CD4-positive, alpha-beta T cell treated with Interleukin-6 at 100 ng/mL for 8 hours (primary cell): Measurements from ENCODE around the gene TNIP1.
A peak's percentile ranks its signal among the peaks of the same experiment; 100 is the strongest.

Source experiments
- DNase-seq: peaks from one replicate; pipeline ENCODE4 v3.0.0-alpha.2; 2020; ENCODE audit warnings: mixed read lengths, low spot score

TNIP1 gene

DNA sequence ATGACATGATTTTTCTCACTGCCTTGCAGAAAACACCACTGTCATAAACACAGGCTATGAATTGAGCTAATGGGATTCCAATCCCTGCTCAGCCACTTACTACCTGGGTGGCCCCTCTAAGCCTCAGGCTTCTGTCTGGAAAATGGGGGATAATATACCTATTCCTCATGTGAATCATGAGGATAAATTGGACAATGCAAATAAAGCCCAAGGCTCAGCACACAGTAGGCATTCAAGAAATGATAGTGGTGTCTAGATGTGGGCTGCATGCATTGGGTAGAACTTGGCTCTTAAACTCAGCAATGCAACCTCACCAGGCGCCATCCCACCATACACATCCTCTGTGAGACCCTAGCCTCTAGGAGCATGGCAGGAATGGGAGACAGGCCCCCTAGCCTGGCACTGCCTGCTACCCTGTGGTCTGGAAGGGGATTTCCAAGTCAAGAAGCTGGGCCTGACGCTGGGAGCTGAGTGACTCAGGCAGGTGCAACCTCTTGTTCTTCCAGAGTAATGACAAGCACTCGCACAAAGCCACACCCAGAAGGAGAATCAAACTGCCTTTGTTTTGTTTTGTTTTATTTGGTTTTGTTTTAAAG, 2.3 kb upstream of the TNIP1 start:
- DNase-seq = peak; percentile 67

DNA sequence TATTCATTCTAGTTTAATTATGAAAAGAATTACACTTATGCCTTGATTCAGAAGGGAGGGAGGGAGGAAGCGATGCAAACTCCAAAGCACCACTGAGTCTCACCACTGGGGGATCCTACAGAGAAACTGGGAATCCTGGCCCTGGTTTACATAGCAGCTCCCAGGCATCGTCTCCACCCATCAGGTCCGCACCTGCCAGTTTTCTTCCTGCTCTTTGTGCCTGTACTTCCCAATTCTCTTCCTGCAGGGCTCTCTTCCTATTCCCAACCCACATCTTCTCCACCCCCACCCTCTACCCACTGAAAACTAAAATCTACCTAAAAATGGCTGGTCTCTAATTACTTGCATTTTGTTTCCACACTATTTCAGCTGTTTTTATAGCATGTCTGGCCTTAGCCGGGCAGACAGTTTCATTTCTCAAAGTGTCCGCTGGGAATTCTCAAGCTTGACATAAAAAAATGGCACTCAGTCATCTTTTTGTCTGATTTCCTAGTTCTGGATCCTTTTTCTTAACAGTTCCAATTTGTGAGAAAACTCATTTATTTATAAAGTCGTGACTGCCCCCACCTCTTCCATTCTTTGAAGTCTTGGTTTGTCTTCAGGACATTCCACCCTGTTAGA, 1.6 kb upstream of the TNIP1 start:
- DNase-seq = no peak

GRCh38 chr5:151081431-151082281, 822 bp upstream of the TNIP1 start:
- DNase-seq = no peak

DNA sequence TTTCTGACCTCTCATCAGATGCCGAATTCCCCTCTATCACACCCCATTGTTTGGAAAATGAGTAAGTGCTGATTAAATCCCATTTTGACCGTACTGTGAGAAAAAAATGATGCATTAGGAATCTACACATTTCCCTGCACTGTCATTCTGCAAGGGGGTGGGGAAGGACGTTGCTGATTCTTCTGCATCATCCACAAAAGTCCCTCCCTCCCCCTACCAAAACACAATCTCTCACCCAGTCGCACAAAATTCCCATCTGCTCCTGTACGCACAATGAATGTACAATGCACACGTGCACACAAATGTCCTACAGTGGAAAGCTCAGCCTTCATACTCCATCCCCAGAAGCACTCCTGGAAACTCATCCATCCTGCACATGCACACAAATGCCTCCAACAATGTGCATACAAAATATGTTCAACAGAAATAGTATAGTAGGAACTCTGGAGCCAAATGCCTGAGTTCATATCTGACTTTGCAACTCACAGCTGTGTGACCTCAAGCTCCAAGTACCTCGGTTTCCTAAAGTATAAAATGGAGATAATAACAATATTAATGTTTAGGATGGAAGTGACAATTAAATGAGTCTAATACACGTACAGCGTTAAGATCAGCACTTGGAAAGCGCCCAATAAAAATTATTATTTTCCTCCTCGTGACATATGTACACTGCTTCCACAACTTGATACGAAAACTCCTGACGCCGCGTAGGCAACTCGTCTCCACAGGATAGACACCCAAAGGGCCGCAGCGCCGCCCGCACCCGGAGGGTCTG, 809 bp downstream of the TNIP1 start:
- no peak for DNase-seq

DNA sequence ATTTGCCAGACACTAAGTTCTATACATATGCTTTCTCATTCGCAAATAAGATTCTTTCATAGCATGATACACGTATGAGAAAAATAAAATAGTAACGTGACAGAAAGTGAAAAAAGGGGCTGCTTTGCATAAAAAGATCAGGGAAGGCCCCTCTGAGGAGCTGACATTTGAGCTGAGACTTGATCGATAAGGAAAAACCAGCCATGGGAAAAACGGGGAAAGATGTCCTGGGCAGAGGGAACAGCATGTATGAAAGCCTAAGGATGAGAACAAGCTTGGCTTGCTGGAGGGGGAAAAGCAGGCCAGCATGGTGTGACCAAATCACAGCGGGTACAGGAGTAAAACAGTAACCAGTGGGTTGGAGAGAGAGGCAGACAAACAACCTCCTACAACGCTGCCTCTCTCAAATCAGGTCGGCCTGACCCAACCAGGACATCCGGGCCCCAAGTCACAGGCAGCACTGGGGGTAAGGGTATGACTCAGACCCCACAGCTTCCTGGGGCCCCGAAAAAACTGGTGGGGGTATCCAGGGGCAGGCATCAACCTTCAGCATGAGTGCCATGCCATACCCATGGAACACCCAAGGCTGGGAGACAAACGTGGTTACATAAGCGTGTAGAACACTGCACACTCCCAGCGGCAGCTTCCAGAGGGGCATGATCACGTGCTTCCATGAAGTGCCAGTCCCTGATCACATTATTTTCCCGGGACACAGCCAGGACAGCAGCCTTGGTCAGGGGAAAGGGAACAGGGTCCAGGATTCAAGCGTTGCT, 2.2 kb downstream of the TNIP1 start:
- DNase-seq = peak; percentile 70

- no peak for DNase-seq
These were observed 2.9 kb downstream of the TNIP1 start for GRCh38 chr5:151077967-151078366.

DNA sequence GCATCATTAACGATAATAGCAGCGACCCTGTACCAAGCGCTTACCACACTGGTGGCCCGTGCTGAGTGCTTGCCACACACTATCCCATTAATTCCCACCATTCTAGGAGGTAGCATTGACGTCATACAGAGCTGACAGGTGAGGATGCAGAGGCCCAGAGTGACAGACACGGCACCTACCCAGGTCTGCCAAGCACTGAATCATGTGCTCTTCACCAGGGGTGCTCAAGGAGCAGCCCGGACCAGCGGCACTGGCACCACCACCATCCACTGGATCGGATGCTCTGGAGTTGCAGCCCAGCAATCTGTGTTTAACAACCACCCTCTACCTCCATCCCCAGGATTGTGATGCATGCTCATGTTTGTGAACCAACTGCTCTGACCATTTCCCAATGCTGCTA, 3.4 kb downstream of the TNIP1 start:
- no peak for DNase-seq

DNA sequence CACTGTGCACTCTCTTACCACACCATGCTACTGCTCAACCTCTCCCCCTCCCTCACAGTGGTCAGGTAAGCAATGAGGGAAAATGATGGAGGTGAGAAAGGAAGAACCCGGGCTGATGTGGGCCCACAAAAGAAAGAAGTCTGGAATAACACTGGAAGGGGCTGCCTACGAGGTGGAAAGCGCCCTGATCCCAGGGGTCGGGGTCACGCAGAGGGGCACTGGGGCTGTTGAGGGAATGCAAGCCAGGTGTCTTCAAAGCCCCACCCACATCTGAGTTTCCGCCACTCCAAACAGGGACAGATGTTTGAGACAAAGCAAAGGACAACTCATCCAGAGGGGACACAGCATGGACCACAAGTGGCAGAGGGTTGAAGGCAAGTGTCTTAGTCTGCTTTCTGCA, 4.2 kb downstream of the TNIP1 start:
- no peak for DNase-seq

GRCh38 chr5:151075698-151076331, 5.0 kb downstream of the TNIP1 start:
- DNase-seq = no peak

GRCh38 chr5:151074557-151074956, 6.3 kb downstream of the TNIP1 start:
- DNase-seq = no peak

DNA sequence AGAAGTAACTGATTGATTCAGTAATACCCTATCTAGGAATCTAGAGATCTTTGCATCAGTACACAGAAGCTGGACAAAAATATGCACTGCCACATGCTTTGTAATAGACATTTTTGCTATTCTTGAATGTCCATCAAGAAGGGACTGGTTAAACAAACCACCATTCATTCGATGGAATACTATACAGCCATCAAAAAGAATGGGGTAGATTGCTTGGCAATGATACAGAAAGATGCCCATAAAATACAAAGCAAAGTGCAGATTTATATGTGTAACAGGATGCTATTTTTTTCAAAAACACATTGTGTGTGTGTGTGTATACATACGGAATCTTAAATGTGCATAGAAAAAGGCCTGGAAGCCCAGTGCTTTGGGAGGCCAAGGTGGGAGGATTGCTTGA, 7.6 kb downstream of the TNIP1 start:
- no peak for DNase-seq

GRCh38 chr5:151072630-151073025, 8.2 kb downstream of the TNIP1 start:
- no peak for DNase-seq

GRCh38 chr5:151071848-151072629, 8.8 kb downstream of the TNIP1 start:
- no peak for DNase-seq

GRCh38 chr5:151071021-151071420, 9.8 kb downstream of the TNIP1 start:
- DNase-seq = no peak

DNA sequence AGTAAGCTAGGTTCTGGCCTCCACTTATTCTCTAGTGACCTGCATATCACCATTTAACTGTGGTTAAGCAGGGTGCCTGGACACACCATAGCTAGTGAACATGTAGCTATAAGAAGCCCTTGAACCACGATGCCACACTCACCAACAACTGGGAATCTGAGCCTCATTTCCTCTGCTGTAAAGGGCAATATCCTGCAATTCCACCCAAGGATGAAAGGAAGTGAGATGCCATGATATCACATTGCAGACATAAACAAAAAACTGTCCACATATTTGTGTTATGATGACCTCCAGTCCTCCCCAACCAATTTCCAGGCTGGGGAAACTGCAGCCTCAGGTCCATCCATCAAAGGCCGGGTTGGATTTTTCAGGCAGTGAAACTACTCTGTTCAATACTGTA, 10.4 kb downstream of the TNIP1 start:
- DNase-seq = no peak

- DNase-seq = no peak
These were observed 12.2 kb downstream of the TNIP1 start for GRCh38 chr5:151068433-151069197.

DNA sequence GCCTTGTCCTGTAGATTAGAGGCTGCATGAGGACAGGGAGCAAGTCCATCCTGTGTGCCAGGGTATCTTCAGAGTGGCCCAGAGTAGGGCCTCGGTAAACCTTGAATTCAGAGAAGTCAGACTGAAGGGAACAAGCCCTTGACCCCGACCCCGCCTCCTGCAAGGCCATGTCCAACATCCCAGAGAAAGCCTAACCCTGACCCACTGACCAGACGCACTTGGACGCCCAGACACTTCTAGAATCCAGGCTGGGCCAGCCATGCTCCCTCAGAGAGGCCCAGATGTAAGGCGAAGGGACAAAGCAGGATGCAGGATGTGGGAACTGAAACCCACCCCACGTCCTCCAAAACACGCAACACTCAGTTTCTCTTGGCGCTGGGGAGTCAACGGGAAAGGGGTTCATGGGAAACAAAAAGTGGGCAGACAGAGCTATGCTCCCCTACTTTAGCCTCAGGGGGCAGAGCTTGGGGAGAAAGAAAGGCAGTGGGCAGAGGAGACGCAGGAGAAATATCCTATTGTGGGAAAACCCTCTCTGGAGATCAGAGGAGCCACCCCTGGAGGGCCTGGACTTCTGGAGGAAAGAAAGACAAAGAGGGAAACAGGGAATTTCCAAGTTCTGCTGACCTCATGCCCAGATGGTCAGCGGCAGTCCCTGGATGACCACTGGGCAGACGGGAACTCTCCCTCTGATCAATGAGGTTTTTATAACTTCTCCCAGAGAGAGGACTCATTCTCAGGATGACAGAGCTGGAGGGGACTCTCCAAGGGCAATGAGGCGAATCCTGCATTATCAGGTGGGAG, 13.0 kb downstream of the TNIP1 start:
- no peak for DNase-seq

DNA sequence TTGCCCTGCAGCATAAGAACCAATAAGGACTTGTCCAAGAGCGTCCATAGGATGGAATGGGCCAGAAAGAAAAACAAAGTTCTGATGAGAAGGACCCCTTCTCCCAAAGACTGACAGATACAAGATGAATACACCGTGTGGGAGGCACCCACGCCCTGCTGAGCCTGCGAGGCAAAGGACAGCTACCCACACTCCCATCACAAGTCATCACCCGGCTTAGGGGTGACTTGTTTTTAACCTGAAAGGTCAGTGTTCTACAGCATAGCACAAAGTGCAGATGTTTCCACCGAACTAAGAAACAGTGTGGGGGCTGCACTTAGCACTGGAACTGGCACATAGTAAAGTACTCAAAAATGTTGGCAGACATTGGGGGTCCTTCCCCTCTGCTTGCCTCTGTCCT, 13.9 kb downstream of the TNIP1 start:
- DNase-seq = no peak

DNA sequence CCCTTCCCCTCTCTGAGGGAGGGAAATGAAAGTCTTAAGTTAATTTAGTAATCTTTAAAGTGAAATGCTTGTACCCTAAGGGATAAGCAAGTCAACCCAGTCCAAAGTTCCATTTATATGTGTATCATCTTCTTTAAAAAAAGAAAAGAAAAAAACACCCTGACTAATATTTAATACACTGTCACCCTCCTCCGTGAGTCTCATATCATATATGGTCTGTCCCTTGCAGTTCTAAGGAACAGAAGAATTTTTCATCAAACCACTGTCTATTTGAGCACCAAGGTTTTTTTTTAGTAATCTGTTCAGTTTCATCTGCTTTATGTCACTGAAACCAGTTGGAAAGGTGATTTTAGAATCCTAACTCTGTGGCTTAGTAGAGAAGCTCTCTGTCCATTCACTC, 15.2 kb downstream of the TNIP1 start:
- no peak for DNase-seq
